GM21515 (cell line): ENCODE data around the gene TBC1D2B.
"Not testable (repeated sequence)": the region's sequence is repeated elsewhere in the genome, so short reads cannot be mapped to it uniquely, and the experiment has no call there.

Source experiments
- ATAC-seq: cut with Tn5 transposase; IDR thresholded peaks from one replicate; pipeline ENCODE4 v1.9.1; 2021; ENCODE audit not compliant: unreplicated experiment

Gene TBC1D2B

GRCh38 chr15:77953926-77954325 is 123.6 kb downstream of the TBC1D2B start:
- not testable (repeated sequence) for ATAC-seq

DNA sequence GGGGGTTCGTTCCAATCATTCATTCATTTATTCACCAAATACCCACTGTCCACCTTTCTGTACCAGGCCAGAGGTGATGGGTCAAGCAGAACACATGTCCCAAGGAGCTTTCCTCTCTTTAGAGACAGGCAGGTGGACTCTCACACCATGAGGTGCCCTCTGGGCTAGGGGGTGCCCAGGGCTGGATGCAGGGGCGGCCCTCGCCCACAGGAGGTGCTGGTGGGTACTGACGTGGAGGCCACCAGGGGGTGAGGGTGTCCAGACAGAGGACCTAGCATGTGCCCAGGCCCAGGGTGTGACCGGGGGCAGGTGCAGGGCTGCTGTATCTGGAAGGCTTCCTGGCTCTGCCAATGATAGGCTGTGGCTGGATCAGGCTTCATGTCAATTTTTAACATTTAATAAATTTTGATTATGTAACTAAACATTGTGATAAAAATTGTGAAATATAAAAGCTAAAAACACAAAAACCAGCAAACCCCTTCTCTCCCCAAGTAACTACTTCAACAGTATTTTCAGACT is 124.5 kb downstream of the TBC1D2B start:
- ATAC-seq: not testable (repeated sequence)

GRCh38 chr15:77951105-77951786 is 126.3 kb downstream of the TBC1D2B start:
- not testable (repeated sequence) for ATAC-seq

GRCh38 chr15:77950470-77950869 is 127.0 kb downstream of the TBC1D2B start:
- ATAC-seq: not testable (repeated sequence)

GRCh38 chr15:77945566-77945965 is 131.9 kb downstream of the TBC1D2B start:
- no peak for ATAC-seq
